KOPT-K1 (cell line): ENCODE results near the gene DGLUCY.
"Not testable (repeated sequence)": the region's sequence is repeated elsewhere in the genome, so short reads cannot be mapped to it uniquely, and the experiment has no call there.

Experiments used
- H3K27ac ChIP-seq: fragments of 200-600 bp; sonication (generic); 2 replicates; pipeline ENCODE4 v1.5.1; 2016; ENCODE audit warnings: antibody characterized with exemption, mild to moderate bottlenecking, low read depth, low read length; ENCODE audit not compliant: poor library complexity, severe bottlenecking
- H3K36me3 ChIP-seq: fragments of 200-600 bp; sonication (generic); 2 replicates; pipeline ENCODE4 v1.5.1; 2017; ENCODE audit warnings: antibody characterized with exemption, mild to moderate bottlenecking, low read length, moderate library complexity; ENCODE audit not compliant: insufficient read depth
- H3K9me3 ChIP-seq: fragments of 200-600 bp; sonication (generic); 2 replicates; pipeline ENCODE4 v1.5.1; 2017; ENCODE audit warnings: antibody characterized with exemption, low read length, mild to moderate bottlenecking; ENCODE audit not compliant: insufficient read depth, poor library complexity, severe bottlenecking

Gene DGLUCY

GRCh38 chr14:91266276-91266675 lies 152.4 kb downstream of the DGLUCY start:
- H3K36me3 ChIP-seq = peaks cover 26% of the 10 kb centered on the region
- not testable (repeated sequence) for H3K27ac ChIP-seq, H3K9me3 ChIP-seq

GRCh38 chr14:91267965-91268437 lies 154.1 kb downstream of the DGLUCY start:
- Histone ChIP-seq H3K9me3 (no peaks in the 10 kb centered on the region), H3K36me3 (peaks cover 42% of the 10 kb centered on the region), H3K27ac (no peak overlapping the region)

GRCh38 chr14:91269076-91269991 lies 155.5 kb downstream of the DGLUCY start:
- H3K9me3 ChIP-seq = no peaks in the 10 kb centered on the region
- peaks cover 56% of the 10 kb centered on the region for H3K36me3 ChIP-seq
- no peak overlapping the region for H3K27ac ChIP-seq

GRCh38 chr14:91270188-91270587 lies 156.3 kb downstream of the DGLUCY start:
- no peak overlapping the region for H3K27ac ChIP-seq
- peaks cover 64% of the 10 kb centered on the region for H3K36me3 ChIP-seq

GRCh38 chr14:91270619-91271018 lies 156.7 kb downstream of the DGLUCY start:
- H3K36me3 ChIP-seq = peaks cover 69% of the 10 kb centered on the region

More at GRCh38 chr14:91270188-91270587, 156.3 kb downstream of the DGLUCY start:
- H3K9me3 ChIP-seq = no peaks in the 10 kb centered on the region

GRCh38 chr14:91271639-91272038 lies 157.8 kb downstream of the DGLUCY start:
- Histone ChIP-seq H3K27ac (no peak overlapping the region), H3K9me3 (no peaks in the 10 kb centered on the region), H3K36me3 (peaks cover 78% of the 10 kb centered on the region)

More at GRCh38 chr14:91270619-91271018, 156.7 kb downstream of the DGLUCY start:
- Histone ChIP-seq H3K9me3 (no peaks in the 10 kb centered on the region), H3K27ac (no peak overlapping the region)

GRCh38 chr14:91272341-91273272 lies 158.7 kb downstream of the DGLUCY start:
- Histone ChIP-seq H3K27ac (no peak overlapping the region), H3K36me3 (peaks cover 88% of the 10 kb centered on the region), H3K9me3 (no peaks in the 10 kb centered on the region)

- no peak overlapping the region for H3K27ac ChIP-seq
- peaks cover 89% of the 10 kb centered on the region for H3K36me3 ChIP-seq
- no peaks in the 10 kb centered on the region for H3K9me3 ChIP-seq
Observed at GRCh38 chr14:91273273-91273884, 159.5 kb downstream of the DGLUCY start.

- peaks cover 93% of the 10 kb centered on the region for H3K36me3 ChIP-seq
- H3K27ac ChIP-seq = no peak overlapping the region
Observed at GRCh38 chr14:91273885-91274273, 160.0 kb downstream of the DGLUCY start.

GRCh38 chr14:91274796-91275195 lies 160.9 kb downstream of the DGLUCY start:
- Histone ChIP-seq H3K36me3 (peaks cover 93% of the 10 kb centered on the region), H3K27ac (no peak overlapping the region), H3K9me3 (no peaks in the 10 kb centered on the region)

More at GRCh38 chr14:91273885-91274273, 160.0 kb downstream of the DGLUCY start:
- no peaks in the 10 kb centered on the region for H3K9me3 ChIP-seq
